ENCODE measurements around the gene GPRIN3. TPM values are rescaled to one million over a fixed set of nuclear protein-coding genes. Genes with fewer than 3 reads are reported as not detected.

Gene GPRIN3
- total RNA-seq, 6 donors from 2014 or later, result 13.6 to 28.0 (median 20.6) TPM

GRCh38 chr4:89267392-89267791 is 40.2 kb downstream of the GPRIN3 start:
- no peaks in the 10 kb centered on the region for H3K4me1 ChIP-seq
- no peaks in the 10 kb centered on the region for H3K36me3 ChIP-seq
- DNase-seq (no peak), ATAC-seq (ENCODE audit: low FRiP score in 2 of 2) (no peak)
- 86 to 100% methylated on average over 1 of the region's 1 CpG for WGBS, 2 donors
- H3K9me3 ChIP-seq, result no peaks in the 10 kb centered on the region
- no peaks in the 10 kb centered on the region for H3K27me3 ChIP-seq
- no peak overlapping the region for H3K27ac ChIP-seq
- H3K4me3 ChIP-seq, result no peak overlapping the region
- TF ChIP-seq POLR2AphosphoS5 (IDR thresholded peaks at IDR 0.05) (no peak), POLR2A (IDR thresholded peaks at IDR 0.05) (no peak), CTCF (IDR thresholded peaks at IDR 0.05) (no peak), EP300 (IDR thresholded peaks at IDR 0.05) (no peak)

GRCh38 chr4:89266128-89266527 is 41.5 kb downstream of the GPRIN3 start:
- no peak for DNase-seq
- ATAC-seq (ENCODE audit: low FRiP score in 2 of 2), result no peak

DNA sequence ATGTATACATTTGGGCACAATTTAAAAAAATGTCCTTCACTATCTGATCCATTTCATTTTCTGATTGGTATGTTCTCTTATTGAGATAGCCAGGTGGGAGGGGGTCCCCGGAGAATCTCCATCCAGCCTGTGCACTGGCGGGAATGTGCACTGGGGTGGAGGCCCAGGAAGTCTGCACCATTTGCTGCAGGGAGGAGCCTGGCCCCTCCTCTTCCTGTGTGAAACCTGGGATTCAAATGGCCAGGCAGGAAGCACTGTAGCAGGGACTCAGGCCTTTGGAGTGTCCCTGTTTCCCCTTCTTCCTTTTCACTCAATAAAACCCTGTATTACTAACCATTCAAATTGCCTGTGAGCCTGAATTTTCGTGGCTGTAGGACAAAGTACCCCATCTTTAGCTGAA is 44.3 kb downstream of the GPRIN3 start:
- TF ChIP-seq EP300 (IDR thresholded peaks at IDR 0.05), result no peak
- TF ChIP-seq CTCF (IDR thresholded peaks at IDR 0.05), result no peak
- TF ChIP-seq POLR2AphosphoS5 (IDR thresholded peaks at IDR 0.05), result no peak
- TF ChIP-seq POLR2A (IDR thresholded peaks at IDR 0.05), result no peak
- no peak for ATAC-seq (ENCODE audit: low FRiP score in 2 of 2)
- Histone ChIP-seq H3K27ac (no peak overlapping the region), H3K9me3 (no peaks in the 10 kb centered on the region), H3K4me3 (no peak overlapping the region), H3K4me1 (no peaks in the 10 kb centered on the region), H3K27me3 (no peaks in the 10 kb centered on the region), H3K36me3 (no peaks in the 10 kb centered on the region)
- whole genome bisulfite sequencing, 2 donors, result 84 to 90% methylated on average over 3 of the region's 3 CpGs
- DNase-seq, result no peak

More at GRCh38 chr4:89266128-89266527, 41.5 kb downstream of the GPRIN3 start:
- Histone ChIP-seq H3K36me3 (no peaks in the 10 kb centered on the region), H3K9me3 (no peaks in the 10 kb centered on the region), H3K27me3 (no peaks in the 10 kb centered on the region), H3K4me3 (no peak overlapping the region), H3K27ac (no peak overlapping the region), H3K4me1 (no peaks in the 10 kb centered on the region)
- TF ChIP-seq POLR2A (IDR thresholded peaks at IDR 0.05), result no peak
- no peak for TF ChIP-seq CTCF (IDR thresholded peaks at IDR 0.05)
- no peak for TF ChIP-seq EP300 (IDR thresholded peaks at IDR 0.05)
- TF ChIP-seq POLR2AphosphoS5 (IDR thresholded peaks at IDR 0.05), result no peak
- 60 to 62% methylated on average over 1 of the region's 1 CpG for WGBS, 2 donors

GRCh38 chr4:89259301-89260028 is 48.1 kb downstream of the GPRIN3 start:
- no peak for ATAC-seq (ENCODE audit: low FRiP score in 2 of 2)
- no peak for DNase-seq
- Histone ChIP-seq H3K27ac (no peak overlapping the region), H3K4me1 (no peaks in the 10 kb centered on the region), H3K36me3 (no peaks in the 10 kb centered on the region), H3K4me3 (no peak overlapping the region), H3K9me3 (no peaks in the 10 kb centered on the region), H3K27me3 (no peaks in the 10 kb centered on the region)
- WGBS, 2 donors, result 90 to 94% methylated on average over 4 of the region's 4 CpGs
- TF ChIP-seq CTCF (IDR thresholded peaks at IDR 0.05) (no peak), POLR2AphosphoS5 (IDR thresholded peaks at IDR 0.05) (no peak), EP300 (IDR thresholded peaks at IDR 0.05) (no peak)

- no peak overlapping the region for H3K4me3 ChIP-seq
- no peaks in the 10 kb centered on the region for H3K36me3 ChIP-seq
- H3K27ac ChIP-seq, result no peak overlapping the region
- DNase-seq (no peak), ATAC-seq (ENCODE audit: low FRiP score in 2 of 2) (no peak)
- no peaks in the 10 kb centered on the region for H3K27me3 ChIP-seq
- 84 to 87% methylated on average over 6 of the region's 6 CpGs for WGBS, 2 donors
- no peaks in the 10 kb centered on the region for H3K4me1 ChIP-seq
- TF ChIP-seq POLR2A (IDR thresholded peaks at IDR 0.05), result no peak
- no peak for TF ChIP-seq EP300 (IDR thresholded peaks at IDR 0.05)
- no peak for TF ChIP-seq POLR2AphosphoS5 (IDR thresholded peaks at IDR 0.05)
- no peak for TF ChIP-seq CTCF (IDR thresholded peaks at IDR 0.05)
- H3K9me3 ChIP-seq, result no peaks in the 10 kb centered on the region
Measured at GRCh38 chr4:89258506-89258905, 49.1 kb downstream of the GPRIN3 start.

Data from upper lobe of left lung (tissue), 6 donors.